Measurements from ENCODE around the gene UGT2A3. TPM values are rescaled to one million over a fixed set of nuclear protein-coding genes. Genes with fewer than 3 reads are reported as not detected.
A peak's percentile ranks its signal among the peaks of the same experiment; 100 is the strongest.
"Not testable (repeated sequence)": the region's sequence is repeated elsewhere in the genome, so short reads cannot be mapped to it uniquely, and the experiment has no call there.

UGT2A3 gene
- total RNA-seq, 4 donors from 2014 or later = not detected

DNA sequence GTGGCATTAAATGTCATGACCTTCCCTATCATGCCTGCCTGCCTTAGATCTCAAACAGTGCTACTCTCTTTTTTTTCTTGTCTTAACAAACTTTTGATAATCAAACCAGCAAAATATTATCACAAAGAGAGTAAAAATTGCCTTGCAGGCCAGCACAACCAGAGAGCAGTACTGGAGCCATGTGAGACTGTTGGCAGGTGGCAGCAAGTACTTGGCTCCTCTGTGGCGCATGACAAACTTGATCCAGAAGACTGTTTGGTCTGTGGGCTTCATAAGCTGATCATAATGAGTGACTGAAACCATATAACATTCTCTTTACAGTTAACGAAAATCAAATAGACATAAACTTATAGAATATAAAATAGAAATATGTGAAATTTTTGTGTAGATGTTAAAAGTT is 33.3 kb upstream of the UGT2A3 start:
- H3K36me3 ChIP-seq = peaks cover 0 to 3% of the 10 kb centered on the region in 2 donors
- no peaks in the 10 kb centered on the region for H3K4me1 ChIP-seq
- no peak overlapping the region for H3K4me3 ChIP-seq
- no peaks in the 10 kb centered on the region for H3K27me3 ChIP-seq
- H3K27ac ChIP-seq = no peak overlapping the region
- no peaks in the 10 kb centered on the region for H3K9me3 ChIP-seq
- no peak for TF ChIP-seq CTCF (IDR thresholded peaks at IDR 0.05)
- TF ChIP-seq POLR2A (IDR thresholded peaks at IDR 0.05) = no peak
- intact Hi-C loops (cut with DNase I; ENCODE audit: low total_unique reads) = no loop called here
- no peak for DNase-seq

GRCh38 chr4:68963374-68963773 is 11.8 kb upstream of the UGT2A3 start:
- no peaks in the 10 kb centered on the region for H3K9me3 ChIP-seq
- no peaks in the 10 kb centered on the region for H3K36me3 ChIP-seq
- no peaks in the 10 kb centered on the region for H3K27me3 ChIP-seq
- H3K4me3 ChIP-seq = no peak overlapping the region
- TF ChIP-seq CTCF (IDR thresholded peaks at IDR 0.05) = no peak
- TF ChIP-seq POLR2A (IDR thresholded peaks at IDR 0.05) = no peak
- intact Hi-C loops (cut with DNase I; ENCODE audit: low total_unique reads) = no loop called here
- DNase-seq = peak in 1 of 2 donors; percentile 16
- H3K4me1 ChIP-seq = no peaks in the 10 kb centered on the region
- peak overlapping the region in 1 of 2 donors; percentile 14 for H3K27ac ChIP-seq

DNA sequence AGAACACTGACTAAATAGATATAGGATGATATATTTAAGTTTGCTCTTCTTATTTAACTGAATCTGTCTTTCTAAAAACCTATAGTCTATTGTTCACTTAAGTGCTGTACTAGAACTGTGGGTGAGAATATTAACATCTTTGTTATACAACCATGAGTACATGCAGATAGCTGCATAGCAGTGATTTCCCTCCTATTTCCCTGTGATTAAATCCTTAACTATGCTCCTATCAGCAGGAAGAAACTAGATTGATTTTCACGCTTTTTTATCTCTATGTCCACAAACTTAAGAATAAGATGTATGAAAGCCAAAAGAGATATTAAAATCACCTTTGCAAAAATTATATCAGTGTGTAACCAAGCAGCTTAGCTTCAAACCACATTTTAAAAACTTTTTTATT is 11.3 kb upstream of the UGT2A3 start:
- H3K4me1 ChIP-seq = no peaks in the 10 kb centered on the region
- TF ChIP-seq CTCF (IDR thresholded peaks at IDR 0.05) = no peak
- TF ChIP-seq POLR2A (IDR thresholded peaks at IDR 0.05) = no peak

GRCh38 chr4:68960294-68961163 is 8.9 kb upstream of the UGT2A3 start:
- no peak for TF ChIP-seq CTCF (IDR thresholded peaks at IDR 0.05)
- no peak for TF ChIP-seq POLR2A (IDR thresholded peaks at IDR 0.05)
- no peak for DNase-seq
- Histone ChIP-seq H3K9me3 (no peaks in the 10 kb centered on the region), H3K27ac (no peak overlapping the region), H3K4me3 (no peak overlapping the region), H3K4me1 (no peaks in the 10 kb centered on the region), H3K27me3 (no peaks in the 10 kb centered on the region), H3K36me3 (no peaks in the 10 kb centered on the region)
- intact Hi-C loops (cut with DNase I; ENCODE audit: low total_unique reads) = no loop called here

More for the DNA sequence above, 11.3 kb upstream of the UGT2A3 start:
- intact Hi-C loops (cut with DNase I; ENCODE audit: low total_unique reads) = no loop called here
- Histone ChIP-seq H3K36me3 (no peaks in the 10 kb centered on the region), H3K27me3 (no peaks in the 10 kb centered on the region), H3K27ac (peak overlapping the region in 1 of 2 donors; percentile 14), H3K4me3 (no peak overlapping the region), H3K9me3 (no peaks in the 10 kb centered on the region)
- no peak for DNase-seq

GRCh38 chr4:68959085-68959484 is 7.5 kb upstream of the UGT2A3 start:
- H3K4me3 ChIP-seq; DNase-seq; H3K27ac ChIP-seq; H3K36me3 ChIP-seq; H3K4me1 ChIP-seq; intact Hi-C loops (cut with DNase I; ENCODE audit: low total_unique reads); H3K27me3 ChIP-seq; H3K9me3 ChIP-seq: not testable (repeated sequence)
